Measurements from ENCODE around the gene TMEM38A.

DNA sequence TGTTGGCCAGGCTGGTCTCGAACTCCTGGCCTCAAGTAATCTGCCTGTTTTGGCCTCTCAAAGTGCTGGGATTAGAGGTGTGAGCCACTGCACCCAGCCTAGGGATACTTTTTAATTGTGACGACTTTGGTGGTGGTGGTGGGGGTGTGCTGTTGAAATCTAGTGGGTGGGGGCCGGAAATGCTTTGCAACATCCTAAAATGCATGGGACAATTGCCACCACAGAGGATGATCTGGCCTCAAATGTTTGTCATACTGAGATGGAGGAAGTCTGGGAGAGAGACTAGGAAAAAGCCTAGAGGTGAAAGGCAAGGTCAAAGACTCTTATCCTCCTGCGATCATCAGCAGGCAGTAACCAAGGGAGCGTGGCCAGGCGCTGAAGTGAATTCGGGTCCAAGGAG lies 60.1 kb downstream of the TMEM38A start:
- TF ChIP-seq, protein P1, sequence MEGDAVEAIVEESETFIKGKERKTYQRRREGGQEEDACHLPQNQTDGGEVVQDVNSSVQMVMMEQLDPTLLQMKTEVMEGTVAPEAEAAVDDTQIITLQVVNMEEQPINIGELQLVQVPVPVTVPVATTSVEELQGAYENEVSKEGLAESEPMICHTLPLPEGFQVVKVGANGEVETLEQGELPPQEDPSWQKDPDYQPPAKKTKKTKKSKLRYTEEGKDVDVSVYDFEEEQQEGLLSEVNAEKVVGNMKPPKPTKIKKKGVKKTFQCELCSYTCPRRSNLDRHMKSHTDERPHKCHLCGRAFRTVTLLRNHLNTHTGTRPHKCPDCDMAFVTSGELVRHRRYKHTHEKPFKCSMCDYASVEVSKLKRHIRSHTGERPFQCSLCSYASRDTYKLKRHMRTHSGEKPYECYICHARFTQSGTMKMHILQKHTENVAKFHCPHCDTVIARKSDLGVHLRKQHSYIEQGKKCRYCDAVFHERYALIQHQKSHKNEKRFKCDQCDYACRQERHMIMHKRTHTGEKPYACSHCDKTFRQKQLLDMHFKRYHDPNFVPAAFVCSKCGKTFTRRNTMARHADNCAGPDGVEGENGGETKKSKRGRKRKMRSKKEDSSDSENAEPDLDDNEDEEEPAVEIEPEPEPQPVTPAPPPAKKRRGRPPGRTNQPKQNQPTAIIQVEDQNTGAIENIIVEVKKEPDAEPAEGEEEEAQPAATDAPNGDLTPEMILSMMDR (IDR thresholded peaks at IDR 0.05; ENCODE audit: insufficient read depth, low read depth, low read length): no peak
- no peak for TF ChIP-seq EZH2 (IDR thresholded peaks at IDR 0.05; ENCODE audit: insufficient read depth, low read length)
